Measurements from ENCODE around the gene METAP1. TPM values are rescaled to one million over a fixed set of nuclear protein-coding genes. Genes with fewer than 3 reads are reported as not detected.
A peak's percentile ranks its signal among the peaks of the same experiment; 100 is the strongest.
"Not testable (repeated sequence)": the region's sequence is repeated elsewhere in the genome, so short reads cannot be mapped to it uniquely, and the experiment has no call there.

The METAP1 gene
- total RNA-seq, 1 donor from 2014 or later, result 58.2 TPM

- intact Hi-C loops (cut with micrococcal nuclease), result no loop called here
- Mint-ChIP-seq H3K27ac (no peak overlapping the region), H3K27me3 (ENCODE audit: low read depth) (no peaks in the 10 kb centered on the region), H3K4me3 (ENCODE audit: low read depth) (no peak overlapping the region), H3K9me3 (no peaks in the 10 kb centered on the region), H3K4me1 (ENCODE audit: low read depth) (peaks cover 4% of the 10 kb centered on the region), H3K36me3 (ENCODE audit: low read depth) (peaks cover 72% of the 10 kb centered on the region)
- DNase-seq (ENCODE audit: low spot score), result no peak
Observed at GRCh38 chr4:99076292-99076976, 80.9 kb downstream of the METAP1 start.

GRCh38 chr4:99077177-99077576, 81.7 kb downstream of the METAP1 start:
- Mint-ChIP-seq H3K27me3 (ENCODE audit: low read depth) (no peaks in the 10 kb centered on the region), H3K9me3 (no peaks in the 10 kb centered on the region), H3K4me3 (ENCODE audit: low read depth) (no peak overlapping the region), H3K36me3 (ENCODE audit: low read depth) (peaks cover 72% of the 10 kb centered on the region), H3K27ac (no peak overlapping the region), H3K4me1 (ENCODE audit: low read depth) (peaks cover 4% of the 10 kb centered on the region)
- intact Hi-C loops (cut with micrococcal nuclease), result no loop called here
- no peak for DNase-seq (ENCODE audit: low spot score)

GRCh38 chr4:99078336-99078735, 82.8 kb downstream of the METAP1 start:
- no peak for DNase-seq (ENCODE audit: low spot score)
- intact Hi-C loops (cut with micrococcal nuclease), result no loop called here
- no peak overlapping the region for H3K27ac Mint-ChIP-seq
- H3K4me3 Mint-ChIP-seq (ENCODE audit: low read depth), result no peak overlapping the region
- peaks cover 4% of the 10 kb centered on the region for H3K4me1 Mint-ChIP-seq (ENCODE audit: low read depth)
- H3K9me3 Mint-ChIP-seq, result no peaks in the 10 kb centered on the region
- peaks cover 66% of the 10 kb centered on the region for H3K36me3 Mint-ChIP-seq (ENCODE audit: low read depth)
- H3K27me3 Mint-ChIP-seq (ENCODE audit: low read depth), result no peaks in the 10 kb centered on the region

DNA sequence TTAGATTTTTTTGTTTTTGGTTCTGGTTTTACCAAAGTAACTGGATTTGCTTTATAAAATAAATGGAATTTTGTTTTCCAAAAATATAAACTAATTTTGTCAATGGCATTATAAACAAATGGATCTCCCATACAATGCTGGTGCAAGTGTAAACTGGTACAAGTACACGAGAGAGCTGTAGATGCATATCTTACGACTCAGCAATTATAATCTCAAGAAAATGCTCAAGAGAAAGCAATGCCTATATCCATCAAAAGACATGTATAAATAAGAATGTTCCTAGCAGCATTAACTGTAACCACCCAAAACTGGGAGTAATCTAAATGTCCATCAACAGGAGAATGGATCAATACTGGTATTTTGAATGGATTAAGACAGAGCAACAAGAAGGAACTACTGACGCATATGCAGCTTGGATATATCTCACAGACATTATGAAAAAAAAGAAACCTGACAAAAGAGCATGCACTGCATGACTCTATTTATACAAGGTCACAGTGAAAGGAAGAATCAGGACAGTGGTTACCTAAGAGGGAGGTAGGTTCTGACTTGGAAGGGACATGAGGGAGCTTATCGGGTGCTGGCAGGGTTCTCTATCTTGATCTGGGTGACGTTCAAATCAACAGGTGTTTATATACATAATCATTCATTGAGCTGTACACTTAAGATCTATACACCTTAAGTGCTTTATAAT, 83.6 kb downstream of the METAP1 start:
- Mint-ChIP-seq H3K9me3 (no peaks in the 10 kb centered on the region), H3K4me3 (ENCODE audit: low read depth) (no peak overlapping the region), H3K36me3 (ENCODE audit: low read depth) (peaks cover 67% of the 10 kb centered on the region), H3K27me3 (ENCODE audit: low read depth) (no peaks in the 10 kb centered on the region), H3K27ac (no peak overlapping the region), H3K4me1 (ENCODE audit: low read depth) (peaks cover 6% of the 10 kb centered on the region)
- no peak for DNase-seq (ENCODE audit: low spot score)
- intact Hi-C loops (cut with micrococcal nuclease), result no loop called here

- H3K4me1 Mint-ChIP-seq (ENCODE audit: low read depth), result peaks cover 6% of the 10 kb centered on the region
- no peak overlapping the region for H3K27ac Mint-ChIP-seq
- no peak overlapping the region for H3K4me3 Mint-ChIP-seq (ENCODE audit: low read depth)
- H3K27me3 Mint-ChIP-seq (ENCODE audit: low read depth), result no peaks in the 10 kb centered on the region
- intact Hi-C loops (cut with micrococcal nuclease), result loop anchor here (10.0 kb wide), 2 partner anchors 415 to 865 kb away; partner anchors contain the start of gene DNAJB14
- no peak for DNase-seq (ENCODE audit: low spot score)
- H3K9me3 Mint-ChIP-seq, result no peaks in the 10 kb centered on the region
- H3K36me3 Mint-ChIP-seq (ENCODE audit: low read depth), result peaks cover 66% of the 10 kb centered on the region
Observed at GRCh38 chr4:99079625-99080295, 84.2 kb downstream of the METAP1 start.

DNA sequence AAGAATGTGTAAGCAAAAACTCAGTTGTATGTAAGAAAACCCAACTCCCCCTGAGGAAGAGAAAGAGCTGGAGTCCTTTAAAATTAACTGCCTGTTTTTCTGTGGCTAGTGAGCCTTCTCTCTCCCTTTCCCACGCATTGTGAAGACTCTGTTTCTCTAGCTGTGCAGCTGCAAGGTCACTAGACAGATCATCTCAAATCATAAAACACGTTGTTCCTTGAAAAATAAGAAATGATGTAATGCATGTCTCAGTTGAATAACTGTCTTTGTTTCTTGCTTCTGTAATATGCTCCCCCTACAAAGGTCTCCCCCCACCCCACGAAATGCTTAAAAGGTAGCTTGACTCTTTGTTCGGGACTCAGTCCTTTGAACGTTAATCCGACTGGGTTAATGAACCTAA, 85.3 kb downstream of the METAP1 start:
- peaks cover 64% of the 10 kb centered on the region for H3K36me3 Mint-ChIP-seq (ENCODE audit: low read depth)
- H3K4me3 Mint-ChIP-seq (ENCODE audit: low read depth); H3K27me3 Mint-ChIP-seq (ENCODE audit: low read depth); H3K4me1 Mint-ChIP-seq (ENCODE audit: low read depth); H3K9me3 Mint-ChIP-seq; H3K27ac Mint-ChIP-seq; DNase-seq (ENCODE audit: low spot score): not testable (repeated sequence)
- intact Hi-C loops (cut with micrococcal nuclease), result loop anchor here (10.0 kb wide), 2 partner anchors 416 to 864 kb away; partner anchors contain the start of gene DNAJB14

DNA sequence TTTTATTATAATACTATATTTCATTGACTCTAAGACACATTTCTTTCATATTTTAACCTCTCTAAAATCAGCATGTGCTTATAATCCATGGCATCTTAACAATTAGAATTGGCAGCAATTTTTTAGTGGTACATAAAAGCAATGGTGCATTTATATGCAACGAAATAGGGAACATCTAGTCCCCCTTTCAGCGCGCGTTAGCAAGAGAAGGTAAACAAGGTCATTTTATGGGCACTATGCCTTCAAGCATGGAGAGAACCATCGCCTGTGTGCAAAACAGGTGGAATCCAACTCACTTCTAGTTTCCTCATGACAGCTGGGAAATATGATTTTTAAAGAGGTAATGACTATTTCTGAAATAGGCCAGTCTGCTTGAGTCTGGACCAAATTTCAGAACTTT, 86.7 kb downstream of the METAP1 start:
- no peaks in the 10 kb centered on the region for H3K27me3 Mint-ChIP-seq (ENCODE audit: low read depth)
- H3K36me3 Mint-ChIP-seq (ENCODE audit: low read depth), result peaks cover 63% of the 10 kb centered on the region
- no peaks in the 10 kb centered on the region for H3K9me3 Mint-ChIP-seq
- no peak overlapping the region for H3K27ac Mint-ChIP-seq
- H3K4me1 Mint-ChIP-seq (ENCODE audit: low read depth), result peaks cover 10% of the 10 kb centered on the region
- H3K4me3 Mint-ChIP-seq (ENCODE audit: low read depth), result no peak overlapping the region
- no peak for DNase-seq (ENCODE audit: low spot score)
- intact Hi-C loops (cut with micrococcal nuclease), result loop anchor here (10.0 kb wide), 2 partner anchors 417 to 863 kb away; partner anchors contain the start of gene DNAJB14

DNA sequence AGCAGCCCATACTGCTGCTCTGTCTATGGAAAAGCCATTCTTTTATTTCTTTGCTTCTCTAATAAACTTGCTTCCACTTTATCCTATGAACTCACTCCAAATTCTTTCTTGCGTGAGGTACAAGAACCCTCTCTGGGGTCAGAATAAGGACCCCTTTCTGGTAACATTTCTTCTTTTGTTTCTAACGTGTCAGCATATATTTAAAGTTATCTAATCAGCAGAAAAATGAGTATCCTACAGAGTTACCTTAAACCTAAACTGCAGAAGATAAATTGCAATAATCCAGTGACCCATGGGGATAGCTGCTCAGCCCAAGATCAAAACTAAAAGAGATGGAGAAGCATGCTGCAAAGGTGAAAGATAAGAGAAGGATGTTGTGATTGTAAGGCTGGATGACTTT, 89.1 kb downstream of the METAP1 start:
- Mint-ChIP-seq H3K27me3 (ENCODE audit: low read depth) (no peaks in the 10 kb centered on the region), H3K36me3 (ENCODE audit: low read depth) (peaks cover 48% of the 10 kb centered on the region), H3K9me3 (no peaks in the 10 kb centered on the region), H3K4me3 (ENCODE audit: low read depth) (no peak overlapping the region), H3K27ac (no peak overlapping the region), H3K4me1 (ENCODE audit: low read depth) (peaks cover 17% of the 10 kb centered on the region)
- no peak for DNase-seq (ENCODE audit: low spot score)
- intact Hi-C loops (cut with micrococcal nuclease), result loop anchor here (10.0 kb wide), 2 partner anchors 420 to 860 kb away; partner anchors contain the start of gene DNAJB14

GRCh38 chr4:99088023-99088449, 92.5 kb downstream of the METAP1 start:
- H3K4me3 Mint-ChIP-seq (ENCODE audit: low read depth), result peak overlapping the region; percentile 95
- peaks cover 4% of the 10 kb centered on the region for H3K27me3 Mint-ChIP-seq (ENCODE audit: low read depth)
- no peak for DNase-seq (ENCODE audit: low spot score)
- H3K9me3 Mint-ChIP-seq, result no peaks in the 10 kb centered on the region
- H3K27ac Mint-ChIP-seq, result peak overlapping the region; percentile 92
- H3K36me3 Mint-ChIP-seq (ENCODE audit: low read depth), result peaks cover 22% of the 10 kb centered on the region
- intact Hi-C loops (cut with micrococcal nuclease), result loop anchor here (1.0 to 10.0 kb wide), 6 partner anchors 93 to 945 kb away; partner anchors contain the start of genes DNAJB14, EIF4E, METAP1 and STPG2
- H3K4me1 Mint-ChIP-seq (ENCODE audit: low read depth), result peaks cover 27% of the 10 kb centered on the region

DNA sequence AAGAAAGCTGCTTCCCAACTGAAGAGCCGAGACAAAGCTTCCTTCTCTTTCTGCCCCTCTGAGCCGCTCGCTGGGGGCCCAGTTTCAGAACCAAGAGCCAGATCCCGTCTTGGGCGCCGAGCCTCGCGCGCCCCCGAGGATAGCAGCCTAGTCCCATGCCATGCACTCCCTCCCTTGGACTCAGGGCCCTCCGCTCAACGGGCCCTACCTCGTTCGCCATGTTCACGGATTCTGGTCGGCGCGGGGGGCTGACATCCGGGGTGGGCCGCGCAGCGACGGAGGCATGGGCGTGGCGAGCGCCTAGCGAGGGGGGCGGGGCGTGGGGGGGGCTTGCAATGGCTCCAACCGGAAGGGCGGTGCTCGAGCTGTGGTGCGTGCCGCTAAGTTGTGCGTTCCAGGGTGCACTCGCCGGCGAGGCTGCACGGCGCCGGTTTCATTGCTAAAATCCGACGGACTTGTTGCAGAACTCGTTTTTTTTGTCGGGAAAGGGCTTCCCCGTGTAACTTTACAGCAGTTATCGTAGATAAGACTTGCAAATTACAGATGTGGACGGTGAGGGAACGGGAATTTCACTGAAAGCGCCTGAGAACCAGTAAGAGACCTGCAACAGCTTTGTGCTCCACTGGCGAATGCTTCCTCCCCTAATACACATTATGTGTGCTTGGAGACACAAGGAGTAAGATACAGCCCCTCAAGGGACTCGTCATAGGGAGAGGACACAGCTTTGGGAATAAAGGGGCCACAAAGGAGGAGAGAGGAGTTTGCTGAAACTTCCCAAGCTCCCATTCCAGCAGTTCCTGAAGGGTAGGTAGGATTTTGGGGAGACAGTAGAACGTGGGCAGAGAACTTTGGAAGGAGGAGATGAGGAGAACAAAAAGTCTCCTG, 93.2 kb downstream of the METAP1 start, which contains the start of gene ADH5:
Gene ADH5, minus strand, starts transcription at position 308 of the 885 bp plus-strand sequence. Its CDS starts 88 bp downstream, at position 220.
- no peaks in the 10 kb centered on the region for H3K9me3 Mint-ChIP-seq
- H3K4me3 Mint-ChIP-seq (ENCODE audit: low read depth), result peak within 1 kb of the TSS; percentile 95
- peaks cover 17% of the 10 kb centered on the region for H3K36me3 Mint-ChIP-seq (ENCODE audit: low read depth)
- peaks cover 26% of the 10 kb centered on the region for H3K4me1 Mint-ChIP-seq (ENCODE audit: low read depth)
- peak within 1 kb of the TSS; percentile 92 for H3K27ac Mint-ChIP-seq
- peaks cover 4% of the 10 kb centered on the region for H3K27me3 Mint-ChIP-seq (ENCODE audit: low read depth)
- intact Hi-C loops (cut with micrococcal nuclease), result loop anchor here (1.0 to 10.0 kb wide), 6 partner anchors 93 to 945 kb away; partner anchors contain the start of genes DNAJB14, EIF4E, METAP1 and STPG2
- peak; percentile 80 for DNase-seq (ENCODE audit: low spot score)

GRCh38 chr4:99090481-99091215, 95.1 kb downstream of the METAP1 start:
- intact Hi-C loops (cut with micrococcal nuclease), result no loop called here
- Mint-ChIP-seq H3K27me3 (ENCODE audit: low read depth) (peaks cover 4% of the 10 kb centered on the region), H3K27ac (no peak overlapping the region), H3K4me3 (ENCODE audit: low read depth) (peak overlapping the region; percentile 49), H3K9me3 (no peaks in the 10 kb centered on the region), H3K36me3 (ENCODE audit: low read depth) (peaks cover 4% of the 10 kb centered on the region), H3K4me1 (ENCODE audit: low read depth) (peaks cover 24% of the 10 kb centered on the region)
- DNase-seq (ENCODE audit: low spot score), result no peak
